Sigmoid colon (tissue), 7 donors: ENCODE data around the gene ITGA11. TPM values are rescaled to one million over a fixed set of nuclear protein-coding genes. Genes with fewer than 3 reads are reported as not detected.

Experiments used
- DNase-seq: peaks from one replicate; pipeline ENCODE4 v3.0.0-alpha.2; 2019
- H3K27ac ChIP-seq, 4 donors: fragments of 200-600 bp; sonication (generic); one replicate each; pipeline ENCODE4 v1.5.1; 2016 to 2019; ENCODE audit warnings: mild to moderate bottlenecking in 1 of 4
- H3K27me3 ChIP-seq, 3 donors: fragments of 200-600 bp; sonication (generic); one replicate each; pipeline ENCODE4 v1.5.1; 2019; ENCODE audit warnings: mild to moderate bottlenecking in 1 of 3
- H3K36me3 ChIP-seq, 4 donors: fragments of 200-600 bp; sonication (generic); one replicate each; pipeline ENCODE4 v1.5.1; 2016 to 2019
- H3K4me1 ChIP-seq, 4 donors: fragments of 200-600 bp; sonication (generic); one replicate each; pipeline ENCODE4 v1.5.1; 2017 to 2019
- H3K4me3 ChIP-seq, 4 donors: fragments of 200-600 bp; sonication (generic); one replicate each; pipeline ENCODE4 v1.5.1; 2017 to 2019; ENCODE audit warnings: mild to moderate bottlenecking in 2 of 4, moderate library complexity in 1 of 4
- H3K9me3 ChIP-seq, 4 donors: fragments of 200-600 bp in 3 of 4; sonication (generic) in 3 of 4; one replicate each; pipeline versions ENCODE4 v1.5.1 to v1.6.1; 2013 to 2019
- EP300 ChIP-seq, 4 donors: sonication (generic); formaldehyde crosslinking; IDR thresholded peaks; one replicate each; pipeline ENCODE4 v1.6.1; 2017; ENCODE audit warnings: antibody characterized with exemption in 4 of 4
- POLR2A ChIP-seq, 2 donors: fragments of 450-650 bp; IDR thresholded peaks; one replicate each; pipeline ENCODE4 v1.6.1; 2016; ENCODE audit warnings: antibody characterized with exemption in 2 of 2, mild to moderate bottlenecking in 2 of 2, moderate library complexity in 2 of 2
- POLR2AphosphoS5 ChIP-seq, 4 donors: sonication (generic); formaldehyde crosslinking; IDR thresholded peaks; one replicate each; pipeline ENCODE4 v1.6.1; 2017; ENCODE audit warnings: antibody characterized with exemption in 4 of 4
- WGBS, 2 donors: extraction: QIAGEN DNeasy Blood & Tissue Kit; methylation state at CpG; one replicate each; pipeline ENCODE4 v1.1.7; 2013; 5-methylcytosine and 5-hydroxymethylcytosine counted together
- intact Hi-C: fragments of 100-400 bp; cut with DNase I; formaldehyde crosslinking; loops from one replicate; pipeline ENCODE4 v1.15.1; 2023
- polyA plus RNA-seq, 3 donors: library from polyadenylated mRNA; stranded (reverse); fragments of 200-250 nt; gene quantifications; one replicate each; pipeline ENCODE4 v1.2.3, GENCODE V29; 2013
- total RNA-seq, 4 donors: library from RNA; depleted of rRNA; stranded (reverse); fragments of >200 nt; gene quantifications; one replicate each; pipeline ENCODE4 v1.1.0, GENCODE V29; 2016
- TF ChIP-seq, protein P1 (sequence below), 4 experiments: fragments of 450-650 bp in 3 of 4; fragments of 200-600 bp in 1 of 4; IDR thresholded peaks; one replicate each; pipeline ENCODE4 v1.5.1; 2016 to 2019; ENCODE audit warnings: antibody characterized with exemption in 4 of 4, mild to moderate bottlenecking in 3 of 4, moderate library complexity in 2 of 4
- donor health status: healthy with polysubstance abuse.
- donor health status: Bipolar disorder and iron deficiency.
- donor health status: healthy.

The ITGA11 gene
- total and polyA plus RNA-seq, 7 donors: 0.71 to 6.1 (median 1.2) TPM

DNA sequence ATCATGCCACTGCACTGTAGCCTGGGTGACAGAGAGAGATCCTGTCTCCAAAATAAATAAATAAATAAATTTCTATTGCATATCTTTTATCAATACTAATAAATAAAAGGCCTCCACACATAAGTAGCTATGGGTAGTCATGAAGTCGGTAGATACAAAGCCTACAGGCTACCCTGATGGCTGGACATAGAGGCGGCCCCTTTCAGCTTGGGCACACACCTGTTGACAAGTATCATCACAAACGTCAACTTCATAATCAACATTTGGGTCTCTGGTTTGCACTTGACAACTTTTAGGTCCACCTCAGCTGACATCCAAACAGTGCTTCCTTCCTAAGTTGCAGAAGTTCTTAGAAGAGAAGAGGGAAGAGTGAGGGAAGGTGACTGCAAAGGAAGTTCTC is 53.4 kb downstream of the ITGA11 start:
- intact Hi-C loops: no loop called here
- 86 to 94% methylated on average over 3 of the region's 3 CpGs for WGBS, 2 donors
- peak; percentile 17 for DNase-seq
- peaks cover 0 to under 1% (median 0%) of the 10 kb centered on the region in 4 donors for H3K4me1 ChIP-seq
- H3K4me3 ChIP-seq: no peak overlapping the region
- no peaks in the 10 kb centered on the region for H3K27me3 ChIP-seq
- H3K27ac ChIP-seq: no peak overlapping the region
- H3K9me3 ChIP-seq: no peaks in the 10 kb centered on the region
- TF ChIP-seq POLR2AphosphoS5 (IDR thresholded peaks at IDR 0.05) (no peak), EP300 (IDR thresholded peaks at IDR 0.05) (no peak)
- no peaks in the 10 kb centered on the region for H3K36me3 ChIP-seq

DNA sequence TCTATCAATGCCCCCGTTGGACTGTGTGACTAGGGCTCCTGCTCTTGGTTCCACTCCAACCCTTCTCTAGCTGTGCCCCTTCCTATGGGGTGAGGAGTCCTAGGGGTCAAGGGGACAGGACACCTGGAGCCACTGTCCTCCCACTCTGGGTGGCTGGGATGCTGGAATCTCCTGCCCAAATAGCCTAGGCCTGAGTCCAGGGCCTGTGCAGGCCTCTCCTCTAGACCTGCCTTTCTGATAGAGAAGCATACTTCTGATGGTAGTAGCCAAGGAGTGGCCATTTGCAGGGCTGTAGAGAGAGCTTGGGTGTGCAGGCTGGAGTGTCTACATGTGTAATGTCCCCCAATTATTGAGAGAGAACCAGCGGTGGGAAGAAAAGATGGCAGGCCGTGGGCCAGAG is 54.2 kb downstream of the ITGA11 start:
- no peak for TF ChIP-seq EP300 (IDR thresholded peaks at IDR 0.05)
- TF ChIP-seq POLR2A (IDR thresholded peaks at IDR 0.05): no peak
- TF ChIP-seq, protein P1, sequence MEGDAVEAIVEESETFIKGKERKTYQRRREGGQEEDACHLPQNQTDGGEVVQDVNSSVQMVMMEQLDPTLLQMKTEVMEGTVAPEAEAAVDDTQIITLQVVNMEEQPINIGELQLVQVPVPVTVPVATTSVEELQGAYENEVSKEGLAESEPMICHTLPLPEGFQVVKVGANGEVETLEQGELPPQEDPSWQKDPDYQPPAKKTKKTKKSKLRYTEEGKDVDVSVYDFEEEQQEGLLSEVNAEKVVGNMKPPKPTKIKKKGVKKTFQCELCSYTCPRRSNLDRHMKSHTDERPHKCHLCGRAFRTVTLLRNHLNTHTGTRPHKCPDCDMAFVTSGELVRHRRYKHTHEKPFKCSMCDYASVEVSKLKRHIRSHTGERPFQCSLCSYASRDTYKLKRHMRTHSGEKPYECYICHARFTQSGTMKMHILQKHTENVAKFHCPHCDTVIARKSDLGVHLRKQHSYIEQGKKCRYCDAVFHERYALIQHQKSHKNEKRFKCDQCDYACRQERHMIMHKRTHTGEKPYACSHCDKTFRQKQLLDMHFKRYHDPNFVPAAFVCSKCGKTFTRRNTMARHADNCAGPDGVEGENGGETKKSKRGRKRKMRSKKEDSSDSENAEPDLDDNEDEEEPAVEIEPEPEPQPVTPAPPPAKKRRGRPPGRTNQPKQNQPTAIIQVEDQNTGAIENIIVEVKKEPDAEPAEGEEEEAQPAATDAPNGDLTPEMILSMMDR (IDR thresholded peaks at IDR 0.05): no peak
- TF ChIP-seq POLR2AphosphoS5 (IDR thresholded peaks at IDR 0.05): no peak
- Histone ChIP-seq H3K4me3 (no peak overlapping the region), H3K9me3 (no peaks in the 10 kb centered on the region), H3K4me1 (no peaks in the 10 kb centered on the region), H3K27ac (no peak overlapping the region), H3K36me3 (no peaks in the 10 kb centered on the region), H3K27me3 (no peaks in the 10 kb centered on the region)
- WGBS, 2 donors: 94 to 96% methylated on average over 3 of the region's 3 CpGs
- intact Hi-C loops: no loop called here
- peak; percentile 37 for DNase-seq

DNA sequence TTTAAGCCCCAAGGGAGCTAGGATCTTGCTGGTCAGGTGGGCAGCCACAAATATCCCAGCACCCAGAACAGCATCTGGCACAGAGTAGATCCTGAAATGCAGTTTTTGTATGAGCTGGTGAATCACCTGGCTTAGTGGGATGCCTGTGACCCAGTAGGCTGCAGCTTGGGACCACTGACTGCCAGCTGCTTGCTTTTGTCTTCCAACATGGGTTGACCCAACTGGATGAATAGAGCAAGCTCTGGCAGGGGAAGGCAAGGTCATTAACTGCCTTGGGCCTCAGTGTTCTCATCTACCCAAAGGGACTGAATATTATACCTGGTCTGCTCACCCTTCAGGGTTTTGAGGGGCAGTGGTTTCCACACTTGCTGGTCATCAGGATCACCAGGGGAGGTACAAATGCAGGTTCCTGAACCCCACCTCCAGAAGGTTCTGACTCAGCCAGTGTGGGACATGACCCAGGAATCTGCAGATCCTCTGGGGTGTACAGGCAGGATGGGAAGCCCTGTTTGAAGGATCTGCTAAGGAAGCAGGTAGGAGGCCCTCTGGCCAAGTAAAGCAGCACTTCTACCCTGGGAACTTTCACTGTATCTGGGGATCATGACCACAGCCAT is 55.4 kb downstream of the ITGA11 start:
- Histone ChIP-seq H3K4me3 (no peak overlapping the region), H3K36me3 (no peaks in the 10 kb centered on the region), H3K27me3 (no peaks in the 10 kb centered on the region), H3K4me1 (no peaks in the 10 kb centered on the region), H3K9me3 (no peaks in the 10 kb centered on the region), H3K27ac (no peak overlapping the region)
- no peak for TF ChIP-seq POLR2A (IDR thresholded peaks at IDR 0.05)
- TF ChIP-seq, protein P1 (IDR thresholded peaks at IDR 0.05): no peak
- TF ChIP-seq EP300 (IDR thresholded peaks at IDR 0.05): no peak
- no peak for TF ChIP-seq POLR2AphosphoS5 (IDR thresholded peaks at IDR 0.05)
- DNase-seq: peak; percentile 24
- intact Hi-C loops: no loop called here

DNA sequence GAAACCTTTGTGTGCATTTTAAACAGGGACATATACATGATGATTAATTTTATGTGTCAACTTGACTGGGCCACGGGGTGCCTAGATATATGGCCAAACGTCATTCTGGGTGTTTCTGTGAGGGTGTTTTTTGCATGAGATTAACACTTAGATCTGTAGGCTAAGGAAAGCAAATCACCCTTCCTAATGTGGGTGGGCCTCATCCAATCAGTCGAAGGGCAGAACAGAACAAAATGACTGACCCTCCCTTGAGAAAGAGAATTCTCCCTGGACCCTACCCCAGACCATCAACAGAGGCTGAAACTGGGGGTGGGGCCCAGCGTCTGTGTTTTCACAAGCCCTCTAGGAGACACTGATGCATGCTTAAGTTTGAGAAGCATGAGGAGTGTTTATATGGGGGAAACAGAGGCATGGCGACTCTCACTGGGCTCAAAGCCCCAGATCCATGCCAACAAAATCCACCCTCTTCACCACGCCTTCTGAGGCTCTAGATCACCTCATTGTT is 56.2 kb downstream of the ITGA11 start:
- H3K27me3 ChIP-seq: no peaks in the 10 kb centered on the region
- H3K4me1 ChIP-seq: no peaks in the 10 kb centered on the region
- intact Hi-C loops: no loop called here
- H3K36me3 ChIP-seq: no peaks in the 10 kb centered on the region
- no peak overlapping the region for H3K27ac ChIP-seq
- TF ChIP-seq POLR2AphosphoS5 (IDR thresholded peaks at IDR 0.05) (no peak), EP300 (IDR thresholded peaks at IDR 0.05) (no peak), POLR2A (IDR thresholded peaks at IDR 0.05) (no peak)
- TF ChIP-seq, protein P1 (IDR thresholded peaks at IDR 0.05): no peak
- no peaks in the 10 kb centered on the region for H3K9me3 ChIP-seq
- DNase-seq: peak; percentile 7
- no peak overlapping the region for H3K4me3 ChIP-seq
- WGBS, 2 donors: 85 to 86% methylated on average over 6 of the region's 6 CpGs

DNA sequence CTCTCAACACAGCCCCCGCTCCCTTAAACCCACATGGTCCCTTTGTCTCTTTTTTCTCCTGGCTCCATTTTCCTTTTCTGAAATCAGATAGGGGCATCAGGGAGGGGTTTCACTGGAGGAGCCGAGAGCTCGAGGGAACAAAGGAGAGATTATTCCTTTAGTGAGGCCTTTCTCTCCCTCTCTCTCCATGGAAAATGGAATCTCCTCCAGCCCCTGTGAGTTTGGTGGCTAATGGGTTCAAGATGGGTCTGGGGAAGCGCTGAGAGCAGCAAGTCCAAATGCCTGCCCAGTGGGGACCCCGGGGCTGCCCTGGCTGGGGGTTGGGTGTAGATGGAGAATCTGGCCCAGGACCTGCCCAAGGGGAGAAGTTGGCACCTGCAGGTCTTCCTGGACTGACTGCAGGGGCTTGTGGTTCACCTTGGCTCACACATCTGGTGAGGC is 56.8 kb downstream of the ITGA11 start:
- intact Hi-C loops: no loop called here
- DNase-seq: peak; percentile 56
- TF ChIP-seq POLR2AphosphoS5 (IDR thresholded peaks at IDR 0.05): no peak
- TF ChIP-seq POLR2A (IDR thresholded peaks at IDR 0.05): no peak
- TF ChIP-seq, protein P1 (IDR thresholded peaks at IDR 0.05): no peak
- TF ChIP-seq EP300 (IDR thresholded peaks at IDR 0.05): no peak
- no peaks in the 10 kb centered on the region for H3K36me3 ChIP-seq
- no peaks in the 10 kb centered on the region for H3K27me3 ChIP-seq
- 91 to 92% methylated on average over 5 of the region's 5 CpGs for WGBS, 2 donors
- no peak overlapping the region for H3K4me3 ChIP-seq
- no peaks in the 10 kb centered on the region for H3K4me1 ChIP-seq
- no peaks in the 10 kb centered on the region for H3K9me3 ChIP-seq
- no peak overlapping the region for H3K27ac ChIP-seq
